ENCODE results near the gene SLC30A7.

Gene SLC30A7

GRCh38 chr1:100968621-100969020 lies 72.7 kb downstream of the SLC30A7 start:
- in situ Hi-C loops (cut with MboI; ENCODE audit: low pct_unique_long_range_greater_than_20kb, low sequenced_read_pairs, unreplicated experiment): no loop called here
- no peak for DNase-seq (ENCODE audit: low spot score)
- TF ChIP-seq, protein P1, sequence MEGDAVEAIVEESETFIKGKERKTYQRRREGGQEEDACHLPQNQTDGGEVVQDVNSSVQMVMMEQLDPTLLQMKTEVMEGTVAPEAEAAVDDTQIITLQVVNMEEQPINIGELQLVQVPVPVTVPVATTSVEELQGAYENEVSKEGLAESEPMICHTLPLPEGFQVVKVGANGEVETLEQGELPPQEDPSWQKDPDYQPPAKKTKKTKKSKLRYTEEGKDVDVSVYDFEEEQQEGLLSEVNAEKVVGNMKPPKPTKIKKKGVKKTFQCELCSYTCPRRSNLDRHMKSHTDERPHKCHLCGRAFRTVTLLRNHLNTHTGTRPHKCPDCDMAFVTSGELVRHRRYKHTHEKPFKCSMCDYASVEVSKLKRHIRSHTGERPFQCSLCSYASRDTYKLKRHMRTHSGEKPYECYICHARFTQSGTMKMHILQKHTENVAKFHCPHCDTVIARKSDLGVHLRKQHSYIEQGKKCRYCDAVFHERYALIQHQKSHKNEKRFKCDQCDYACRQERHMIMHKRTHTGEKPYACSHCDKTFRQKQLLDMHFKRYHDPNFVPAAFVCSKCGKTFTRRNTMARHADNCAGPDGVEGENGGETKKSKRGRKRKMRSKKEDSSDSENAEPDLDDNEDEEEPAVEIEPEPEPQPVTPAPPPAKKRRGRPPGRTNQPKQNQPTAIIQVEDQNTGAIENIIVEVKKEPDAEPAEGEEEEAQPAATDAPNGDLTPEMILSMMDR (IDR thresholded peaks at IDR 0.05; ENCODE audit: extremely low read depth, insufficient read depth, missing control alignments): no peak

GRCh38 chr1:100969327-100969726 lies 73.4 kb downstream of the SLC30A7 start:
- TF ChIP-seq, protein P1 (IDR thresholded peaks at IDR 0.05; ENCODE audit: extremely low read depth, insufficient read depth, missing control alignments): no peak
- no peak for DNase-seq (ENCODE audit: low spot score)
- in situ Hi-C loops (cut with MboI; ENCODE audit: low pct_unique_long_range_greater_than_20kb, low sequenced_read_pairs, unreplicated experiment): no loop called here

GRCh38 chr1:100971021-100971420 lies 75.1 kb downstream of the SLC30A7 start:
- in situ Hi-C loops (cut with MboI; ENCODE audit: low pct_unique_long_range_greater_than_20kb, low sequenced_read_pairs, unreplicated experiment): no loop called here
- TF ChIP-seq, protein P1 (IDR thresholded peaks at IDR 0.05; ENCODE audit: extremely low read depth, insufficient read depth, missing control alignments): no peak
- DNase-seq (ENCODE audit: low spot score): no peak

GRCh38 chr1:100972185-100972584 lies 76.3 kb downstream of the SLC30A7 start:
- in situ Hi-C loops (cut with MboI; ENCODE audit: low pct_unique_long_range_greater_than_20kb, low sequenced_read_pairs, unreplicated experiment): no loop called here
- no peak for DNase-seq (ENCODE audit: low spot score)
- TF ChIP-seq, protein P1 (IDR thresholded peaks at IDR 0.05; ENCODE audit: extremely low read depth, insufficient read depth, missing control alignments): no peak

GRCh38 chr1:100976936-100977335 lies 81.0 kb downstream of the SLC30A7 start:
- in situ Hi-C loops (cut with MboI; ENCODE audit: low pct_unique_long_range_greater_than_20kb, low sequenced_read_pairs, unreplicated experiment): no loop called here
- TF ChIP-seq, protein P1 (IDR thresholded peaks at IDR 0.05; ENCODE audit: extremely low read depth, insufficient read depth, missing control alignments): no peak
- no peak for DNase-seq (ENCODE audit: low spot score)

- no peak for DNase-seq (ENCODE audit: low spot score)
- in situ Hi-C loops (cut with MboI; ENCODE audit: low pct_unique_long_range_greater_than_20kb, low sequenced_read_pairs, unreplicated experiment): no loop called here
- TF ChIP-seq, protein P1 (IDR thresholded peaks at IDR 0.05; ENCODE audit: extremely low read depth, insufficient read depth, missing control alignments): no peak
Measured at GRCh38 chr1:100979631-100980030, 83.7 kb downstream of the SLC30A7 start.

- no peak for DNase-seq (ENCODE audit: low spot score)
- TF ChIP-seq, protein P1 (IDR thresholded peaks at IDR 0.05; ENCODE audit: extremely low read depth, insufficient read depth, missing control alignments): no peak
- in situ Hi-C loops (cut with MboI; ENCODE audit: low pct_unique_long_range_greater_than_20kb, low sequenced_read_pairs, unreplicated experiment): no loop called here
Measured at GRCh38 chr1:100982793-100983192, 86.9 kb downstream of the SLC30A7 start.
